Osteocyte (in vitro differentiated cells): ENCODE results near the gene TMX2. TPM values are rescaled to one million over a fixed set of nuclear protein-coding genes. Genes with fewer than 3 reads are reported as not detected.

ENCODE experiments used
- DNase-seq: peaks from one replicate; pipeline ENCODE4 v3.0.0; 2021; ENCODE audit warnings: mixed read lengths; ENCODE audit not compliant: unreplicated experiment; ENCODE audit errors: extremely low spot score
- H3K27ac Mint-ChIP-seq: one replicate; pipeline ENCODE4 v1.8.0; 2021; ENCODE audit warnings: mild to moderate bottlenecking, mixed read lengths; ENCODE audit not compliant: unreplicated experiment
- H3K27me3 Mint-ChIP-seq: one replicate; pipeline ENCODE4 v1.8.0; 2021; ENCODE audit warnings: mixed read lengths; ENCODE audit not compliant: unreplicated experiment
- H3K36me3 Mint-ChIP-seq: one replicate; pipeline ENCODE4 v1.8.0; 2021; ENCODE audit warnings: mixed read lengths; ENCODE audit not compliant: unreplicated experiment
- H3K4me1 Mint-ChIP-seq: one replicate; pipeline ENCODE4 v1.8.0; 2021; ENCODE audit warnings: mixed read lengths; ENCODE audit not compliant: unreplicated experiment
- H3K4me3 Mint-ChIP-seq: one replicate; pipeline ENCODE4 v1.8.0; 2021; ENCODE audit warnings: mild to moderate bottlenecking, moderate library complexity, mixed read lengths; ENCODE audit not compliant: unreplicated experiment
- H3K9me3 Mint-ChIP-seq: one replicate; pipeline ENCODE4 v1.8.0; 2021; ENCODE audit warnings: mixed read lengths; ENCODE audit not compliant: unreplicated experiment
- CTCF ChIP-seq: fragments of 200-600 bp; sonication (generic); IDR thresholded peaks from 2 replicates; pipeline ENCODE4 v1.5.0; 2021; ENCODE audit warnings: antibody characterized with exemption, mild to moderate bottlenecking, moderate library complexity
- total RNA-seq: library from RNA; stranded (reverse); gene quantifications from 2 replicates; pipeline ENCODE4 v1.2.1, GENCODE V29; 2021

The TMX2 gene
- total RNA-seq, 1 donor from 2014 or later: 62.2 TPM

- Mint-ChIP-seq H3K4me3 (peak overlapping the region; percentile 35), H3K4me1 (peaks cover 87% of the 10 kb centered on the region), H3K27ac (peak overlapping the region; percentile 95), H3K27me3 (no peaks in the 10 kb centered on the region), H3K36me3 (peaks cover 5% of the 10 kb centered on the region), H3K9me3 (no peaks in the 10 kb centered on the region)
- no peak for DNase-seq
- TF ChIP-seq CTCF: no peak
These were observed 63.1 kb downstream of the TMX2 start for GRCh38 chr11:57775491-57775890.

GRCh38 chr11:57776031-57776521, 63.7 kb downstream of the TMX2 start:
- no peaks in the 10 kb centered on the region for H3K27me3 Mint-ChIP-seq
- no peak for DNase-seq
- peaks cover 5% of the 10 kb centered on the region for H3K36me3 Mint-ChIP-seq
- H3K4me1 Mint-ChIP-seq: peaks cover 90% of the 10 kb centered on the region
- peak overlapping the region; percentile 35 for H3K4me3 Mint-ChIP-seq
- peak overlapping the region; percentile 95 for H3K27ac Mint-ChIP-seq
- H3K9me3 Mint-ChIP-seq: no peaks in the 10 kb centered on the region
- no peak for TF ChIP-seq CTCF

- no peak for TF ChIP-seq CTCF
- DNase-seq: no peak
- Mint-ChIP-seq H3K4me1 (peaks cover 92% of the 10 kb centered on the region), H3K36me3 (peaks cover 6% of the 10 kb centered on the region), H3K27ac (peak overlapping the region; percentile 95), H3K27me3 (no peaks in the 10 kb centered on the region), H3K9me3 (no peaks in the 10 kb centered on the region), H3K4me3 (no peak overlapping the region)
These were observed 64.3 kb downstream of the TMX2 start for GRCh38 chr11:57776577-57777210.

- Mint-ChIP-seq H3K4me1 (peaks cover 87% of the 10 kb centered on the region), H3K27me3 (no peaks in the 10 kb centered on the region), H3K27ac (peak overlapping the region; percentile 95), H3K4me3 (peak overlapping the region; percentile 62), H3K9me3 (no peaks in the 10 kb centered on the region), H3K36me3 (peaks cover 4% of the 10 kb centered on the region)
- no peak for DNase-seq
- TF ChIP-seq CTCF: no peak
These were observed 65.5 kb downstream of the TMX2 start for GRCh38 chr11:57777969-57778317.

GRCh38 chr11:57778318-57779037, 66.1 kb downstream of the TMX2 start:
- H3K36me3 Mint-ChIP-seq: peaks cover 3% of the 10 kb centered on the region
- TF ChIP-seq CTCF: no peak
- peak overlapping the region; percentile 62 for H3K4me3 Mint-ChIP-seq
- DNase-seq: peak; percentile 94
- H3K27ac Mint-ChIP-seq: peak overlapping the region; percentile 95
- no peaks in the 10 kb centered on the region for H3K27me3 Mint-ChIP-seq
- peaks cover 84% of the 10 kb centered on the region for H3K4me1 Mint-ChIP-seq
- no peaks in the 10 kb centered on the region for H3K9me3 Mint-ChIP-seq
